HG02571 (cell line): Measurements from ENCODE around the gene STMN3.

Experiments used
- ATAC-seq: cut with Tn5 transposase; IDR thresholded peaks from one replicate; pipeline ENCODE4 v1.9.1; 2021; ENCODE audit warnings: mild to moderate bottlenecking, moderate library complexity; ENCODE audit not compliant: unreplicated experiment

STMN3 gene

GRCh38 chr20:63653041-63653973 lies at the start of gene STMN3:
TSS of gene STMN3 (minus strand) at chr20:63653424. CDS start at chr20:63653345, 79 bp downstream.
- no peak for ATAC-seq

- no peak for ATAC-seq
Observed at GRCh38 chr20:63702036-63702665, 48.9 kb upstream of the STMN3 start.

- no peak for ATAC-seq
Observed at GRCh38 chr20:63701329-63702035, 48.3 kb upstream of the STMN3 start.

GRCh38 chr20:63701051-63701328 lies 47.8 kb upstream of the STMN3 start:
- no peak for ATAC-seq

- no peak for ATAC-seq
Observed at GRCh38 chr20:63700199-63701050, 47.2 kb upstream of the STMN3 start.

GRCh38 chr20:63699466-63700198 lies 46.4 kb upstream of the STMN3 start:
- no peak for ATAC-seq

GRCh38 chr20:63698739-63699465 lies 45.7 kb upstream of the STMN3 start:
- ATAC-seq: no peak

GRCh38 chr20:63697868-63698545 lies 44.8 kb upstream of the STMN3 start:
- ATAC-seq: no peak

- ATAC-seq: no peak
Observed at GRCh38 chr20:63697357-63697867, 44.2 kb upstream of the STMN3 start.

- ATAC-seq: no peak
Observed at GRCh38 chr20:63696628-63697356, 43.6 kb upstream of the STMN3 start, which contains the start of gene TNFRSF6B. TSS of gene TNFRSF6B (plus strand) at chr20:63696652. CDS start at chr20:63696768, 116 bp downstream.

- ATAC-seq: no peak
Observed at GRCh38 chr20:63696306-63696627, 43.0 kb upstream of the STMN3 start.

- ATAC-seq: no peak
Observed at GRCh38 chr20:63695424-63696305, 42.4 kb upstream of the STMN3 start.

- ATAC-seq: no peak
Observed at GRCh38 chr20:63694584-63695423, 41.6 kb upstream of the STMN3 start.

- no peak for ATAC-seq
Observed at GRCh38 chr20:63693733-63694583, 40.7 kb upstream of the STMN3 start.

GRCh38 chr20:63693083-63693732 lies 40.0 kb upstream of the STMN3 start:
- no peak for ATAC-seq
